Umbilical cord (tissue), 2 donors: ENCODE data around the gene UBN1. TPM values are rescaled to one million over a fixed set of nuclear protein-coding genes. Genes with fewer than 3 reads are reported as not detected.
A peak's percentile ranks its signal among the peaks of the same experiment; 100 is the strongest.

ENCODE experiments used
- DNase-seq: peaks from one replicate; pipeline ENCODE4 v3.0.0-alpha.2; 2015; ENCODE audit warnings: low spot score
- total RNA-seq: library from RNA; depleted of rRNA; stranded (reverse); fragments of >200 nt; gene quantifications from one replicate; pipeline ENCODE4 v1.2.3, GENCODE V29; 2014; ENCODE audit warnings: low replicate concordance; ENCODE audit not compliant: insufficient read depth

UBN1 gene, protein sequence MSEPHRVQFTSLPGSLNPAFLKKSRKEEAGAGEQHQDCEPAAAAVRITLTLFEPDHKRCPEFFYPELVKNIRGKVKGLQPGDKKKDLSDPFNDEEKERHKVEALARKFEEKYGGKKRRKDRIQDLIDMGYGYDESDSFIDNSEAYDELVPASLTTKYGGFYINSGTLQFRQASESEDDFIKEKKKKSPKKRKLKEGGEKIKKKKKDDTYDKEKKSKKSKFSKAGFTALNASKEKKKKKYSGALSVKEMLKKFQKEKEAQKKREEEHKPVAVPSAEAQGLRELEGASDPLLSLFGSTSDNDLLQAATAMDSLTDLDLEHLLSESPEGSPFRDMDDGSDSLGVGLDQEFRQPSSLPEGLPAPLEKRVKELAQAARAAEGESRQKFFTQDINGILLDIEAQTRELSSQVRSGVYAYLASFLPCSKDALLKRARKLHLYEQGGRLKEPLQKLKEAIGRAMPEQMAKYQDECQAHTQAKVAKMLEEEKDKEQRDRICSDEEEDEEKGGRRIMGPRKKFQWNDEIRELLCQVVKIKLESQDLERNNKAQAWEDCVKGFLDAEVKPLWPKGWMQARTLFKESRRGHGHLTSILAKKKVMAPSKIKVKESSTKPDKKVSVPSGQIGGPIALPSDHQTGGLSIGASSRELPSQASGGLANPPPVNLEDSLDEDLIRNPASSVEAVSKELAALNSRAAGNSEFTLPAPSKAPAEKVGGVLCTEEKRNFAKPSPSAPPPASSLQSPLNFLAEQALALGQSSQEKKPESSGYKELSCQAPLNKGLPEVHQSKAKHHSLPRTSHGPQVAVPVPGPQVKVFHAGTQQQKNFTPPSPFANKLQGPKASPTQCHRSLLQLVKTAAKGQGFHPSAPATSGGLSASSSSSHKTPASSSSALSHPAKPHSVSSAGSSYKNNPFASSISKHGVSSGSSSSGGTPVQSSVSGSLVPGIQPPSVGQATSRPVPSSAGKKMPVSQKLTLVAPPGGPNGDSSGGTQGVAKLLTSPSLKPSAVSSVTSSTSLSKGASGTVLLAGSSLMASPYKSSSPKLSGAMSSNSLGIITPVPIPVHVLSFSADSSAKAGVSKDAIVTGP (N-terminal part only)
- total RNA-seq, result 31.3 TPM

DNA sequence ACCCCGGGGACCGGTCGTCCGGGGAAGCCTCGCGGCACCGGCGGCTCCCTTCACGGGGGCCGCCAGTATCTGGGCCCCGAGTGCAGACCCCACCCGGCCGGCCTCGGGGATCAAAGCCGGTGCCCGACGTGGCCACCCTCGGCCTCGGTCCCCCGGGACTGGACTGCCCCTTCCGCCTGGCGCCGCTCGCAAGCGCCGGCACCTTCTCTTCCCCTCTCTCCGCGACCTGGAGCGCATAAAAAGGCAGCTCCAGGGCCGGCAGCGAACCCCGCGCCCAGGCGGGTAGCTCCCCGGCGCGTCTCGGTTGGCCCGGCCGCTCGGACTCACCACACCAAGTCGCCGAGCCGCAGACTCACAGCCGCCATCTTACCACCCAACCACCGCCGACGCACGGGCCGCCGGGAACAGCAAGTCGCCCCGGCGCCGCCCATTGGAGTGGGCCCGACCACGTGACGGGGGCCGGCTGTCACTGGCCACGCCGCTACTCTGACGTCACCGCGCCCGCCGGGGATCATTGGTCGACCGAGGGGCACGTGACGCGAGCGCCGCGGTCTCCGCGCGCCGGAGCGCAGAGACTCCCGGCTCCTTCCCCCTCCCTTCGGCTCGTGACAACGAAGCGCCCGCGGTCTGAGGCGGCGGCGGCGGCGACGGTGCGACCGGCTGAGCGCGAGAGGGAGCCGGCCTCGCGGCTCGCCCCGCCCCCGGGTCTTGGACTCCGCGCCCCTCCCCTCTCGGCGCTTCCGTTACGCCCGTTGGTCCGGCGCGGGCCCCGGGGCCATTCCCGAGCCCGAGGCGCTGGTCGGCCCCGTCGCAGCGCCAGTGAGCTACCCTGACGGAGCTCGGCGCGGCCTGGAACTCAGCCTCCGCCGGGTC is at the start of gene UBN1, which contains the start of gene GLYR1:
UBN1 (plus strand) TSS at position 581 of the 873 bp plus-strand sequence. CDS start 5,437 bp downstream, outside the sequence.
GLYR1 (minus strand) TSS at position 388 of the 873 bp plus-strand sequence; CDS start at position 365, 23 bp downstream.
- DNase-seq, result peak; percentile 98

- no peak for DNase-seq
Observed at GRCh38 chr16:4797805-4798252, 49.5 kb upstream of the UBN1 start.

DNA sequence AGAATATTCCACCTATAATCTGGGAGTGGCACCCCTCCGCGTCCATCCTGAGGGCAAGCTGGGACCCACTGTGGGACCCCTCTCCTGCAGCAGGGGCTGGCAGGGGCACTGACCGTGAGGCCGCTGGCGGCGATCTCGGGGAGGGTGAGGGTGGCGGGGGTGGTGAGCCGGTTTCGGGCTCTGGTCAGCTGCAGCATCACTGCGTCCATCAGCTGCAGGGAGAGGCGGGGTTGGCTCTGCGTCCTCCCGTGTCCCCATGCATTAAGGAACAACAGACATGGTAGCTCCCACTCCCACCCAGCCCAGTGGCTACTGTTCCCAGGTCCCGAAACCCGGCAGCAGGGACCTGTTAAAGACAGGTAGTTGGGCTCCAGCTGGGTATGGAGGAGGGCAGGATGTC is 48.8 kb upstream of the UBN1 start:
- DNase-seq, result no peak

GRCh38 chr16:4799171-4799855 is 48.0 kb upstream of the UBN1 start:
- DNase-seq, result no peak

GRCh38 chr16:4800290-4801041 is 46.8 kb upstream of the UBN1 start:
- DNase-seq, result no peak

DNA sequence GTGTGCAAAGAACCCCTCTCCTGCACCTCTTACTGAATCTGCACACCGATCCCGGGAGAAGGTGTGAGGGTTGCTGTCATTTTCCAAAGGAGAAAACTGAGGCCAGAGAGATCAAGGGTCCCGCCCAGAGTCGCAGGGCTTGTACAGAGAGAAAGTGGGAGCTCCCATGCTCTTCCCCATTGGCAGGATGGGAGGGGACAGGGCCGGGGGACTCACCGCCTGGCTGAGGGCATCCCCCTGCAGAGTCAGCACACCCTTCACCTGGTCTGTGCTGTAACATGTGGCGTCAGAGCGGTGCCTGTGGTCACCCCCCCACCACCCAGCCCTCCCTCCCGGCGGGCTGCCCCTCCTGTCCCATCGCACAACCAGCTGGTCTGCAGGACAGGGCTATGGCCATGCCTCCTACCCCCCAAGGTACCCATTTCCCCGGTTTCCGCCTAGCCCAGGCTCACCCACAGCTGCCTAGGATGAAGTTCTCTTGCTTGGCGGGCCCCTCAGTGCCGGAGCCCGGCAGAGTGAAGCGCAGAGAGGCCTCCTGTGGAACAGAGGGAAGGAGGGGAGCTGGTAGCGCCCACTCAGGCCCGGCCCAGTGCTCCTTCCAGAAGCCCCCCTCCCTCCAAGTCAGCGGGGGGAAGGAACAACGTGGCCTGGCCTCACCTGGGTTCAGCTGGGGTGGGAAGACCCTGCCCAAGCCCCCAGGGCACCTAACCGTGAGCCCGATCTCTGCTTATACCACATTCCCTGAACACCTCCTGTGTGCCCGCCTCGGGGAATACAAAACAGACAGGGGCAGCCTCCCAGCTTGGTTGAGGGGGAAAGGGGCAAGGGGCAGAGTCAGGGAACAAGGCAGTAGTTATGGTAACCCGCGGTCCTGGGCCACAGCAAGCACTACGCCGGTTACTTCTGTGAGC is 46.0 kb upstream of the UBN1 start:
- no peak for DNase-seq

- DNase-seq, result peak; percentile 69
Observed at GRCh38 chr16:4801962-4802658, 45.2 kb upstream of the UBN1 start, which contains the start of gene ROGDI. Gene ROGDI (minus strand): TSS chr16:4802633. CDS start chr16:4802571, 62 bp downstream.

DNA sequence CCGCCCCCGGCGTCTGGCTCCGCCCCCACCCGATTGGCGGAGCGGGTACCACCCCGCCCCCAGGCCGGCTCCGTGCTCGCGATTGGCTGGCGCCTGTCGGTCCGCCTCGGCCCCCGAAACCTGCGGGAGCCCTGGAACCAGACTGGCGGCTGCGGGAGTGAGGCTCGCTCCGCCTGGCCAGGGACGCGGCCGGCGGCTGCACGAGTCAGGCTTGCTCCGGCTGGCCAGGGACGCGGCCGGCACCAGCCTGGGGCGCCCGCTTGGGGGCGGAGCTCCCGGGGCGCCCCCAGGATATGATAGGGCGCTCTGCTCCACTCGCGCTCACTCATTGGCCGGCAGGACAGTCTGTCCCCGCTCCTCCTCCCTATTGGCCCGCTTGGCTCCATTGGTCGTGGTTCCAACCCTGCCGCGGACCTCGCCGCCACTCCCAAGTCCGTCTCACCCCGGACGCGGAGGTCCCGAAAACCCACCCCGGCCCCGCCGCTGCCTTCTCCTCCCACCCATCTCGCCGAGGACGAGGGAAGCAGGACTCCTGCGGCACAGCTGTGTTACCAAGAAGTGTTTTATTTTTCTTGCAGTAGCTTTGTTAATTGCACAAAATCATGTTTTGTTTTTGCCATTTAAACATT is 44.5 kb upstream of the UBN1 start:
- DNase-seq, result peak; percentile 98

DNA sequence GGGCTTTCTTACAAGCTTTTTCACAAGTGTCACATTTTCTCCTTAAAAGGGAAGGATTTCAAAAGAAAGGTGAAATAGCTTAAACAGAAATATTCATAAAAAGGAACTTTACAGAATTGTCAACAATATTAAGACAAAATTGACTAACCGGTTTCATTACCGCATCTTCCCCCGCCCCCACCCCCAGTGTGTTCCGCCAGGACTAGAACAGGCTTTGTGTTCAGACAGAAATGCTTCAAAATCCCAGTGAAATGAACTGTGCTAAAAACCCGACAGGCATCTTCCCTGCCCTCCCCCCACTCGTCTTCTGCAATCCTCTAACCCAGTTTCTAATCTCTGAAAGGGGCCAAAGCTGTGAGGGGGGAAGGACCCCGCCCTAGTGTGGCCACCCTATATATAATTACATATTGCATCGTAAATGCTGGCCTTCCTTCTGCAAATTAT is 43.9 kb upstream of the UBN1 start:
- peak; percentile 77 for DNase-seq

GRCh38 chr16:4803898-4804762 is 43.2 kb upstream of the UBN1 start:
- DNase-seq, result peak; percentile 72

DNA sequence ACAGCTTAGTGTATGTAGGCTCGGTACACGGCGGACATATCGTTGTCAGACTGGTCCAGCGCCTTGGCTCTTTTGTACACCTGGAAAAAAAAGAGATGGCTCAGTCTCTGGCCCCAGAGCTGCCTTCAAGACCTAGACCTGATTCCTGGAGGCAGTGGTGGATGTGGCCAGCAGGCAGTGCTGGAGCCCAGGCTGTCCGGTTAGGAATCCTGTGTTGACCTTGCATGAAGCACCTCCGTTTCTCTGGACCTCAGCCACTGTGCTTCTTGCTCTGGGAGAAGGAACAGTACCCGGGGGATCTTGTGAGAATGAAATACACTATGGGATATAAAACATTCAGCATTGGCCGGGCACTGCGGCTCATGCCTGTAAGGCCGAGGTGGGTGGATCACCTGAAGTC is 42.0 kb upstream of the UBN1 start:
- DNase-seq, result peak; percentile 24

DNA sequence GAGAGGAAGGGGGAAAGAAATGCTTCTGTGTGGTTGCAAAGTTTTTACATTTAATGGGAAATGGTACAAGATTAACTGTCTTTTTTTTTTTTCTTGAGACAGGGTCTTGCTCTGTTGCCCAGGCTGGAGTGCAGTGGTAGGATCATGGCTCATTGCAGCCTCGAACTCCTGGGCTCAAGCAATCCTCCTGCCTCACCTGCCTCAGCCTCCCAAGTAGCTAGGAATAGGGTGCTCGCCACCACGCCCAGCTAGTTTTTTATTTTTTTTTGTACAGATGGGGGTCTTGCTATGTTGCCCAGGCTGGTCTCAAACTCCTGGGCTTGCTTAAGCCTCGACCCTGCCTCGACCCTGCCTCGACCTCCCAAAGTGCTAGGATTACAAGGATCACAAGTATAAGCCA is 41.0 kb upstream of the UBN1 start:
- DNase-seq, result peak; percentile 61

- no peak for DNase-seq
Observed at GRCh38 chr16:4811242-4811641, 36.0 kb upstream of the UBN1 start.

- no peak for DNase-seq
Observed at GRCh38 chr16:4811773-4812172, 35.5 kb upstream of the UBN1 start.

DNA sequence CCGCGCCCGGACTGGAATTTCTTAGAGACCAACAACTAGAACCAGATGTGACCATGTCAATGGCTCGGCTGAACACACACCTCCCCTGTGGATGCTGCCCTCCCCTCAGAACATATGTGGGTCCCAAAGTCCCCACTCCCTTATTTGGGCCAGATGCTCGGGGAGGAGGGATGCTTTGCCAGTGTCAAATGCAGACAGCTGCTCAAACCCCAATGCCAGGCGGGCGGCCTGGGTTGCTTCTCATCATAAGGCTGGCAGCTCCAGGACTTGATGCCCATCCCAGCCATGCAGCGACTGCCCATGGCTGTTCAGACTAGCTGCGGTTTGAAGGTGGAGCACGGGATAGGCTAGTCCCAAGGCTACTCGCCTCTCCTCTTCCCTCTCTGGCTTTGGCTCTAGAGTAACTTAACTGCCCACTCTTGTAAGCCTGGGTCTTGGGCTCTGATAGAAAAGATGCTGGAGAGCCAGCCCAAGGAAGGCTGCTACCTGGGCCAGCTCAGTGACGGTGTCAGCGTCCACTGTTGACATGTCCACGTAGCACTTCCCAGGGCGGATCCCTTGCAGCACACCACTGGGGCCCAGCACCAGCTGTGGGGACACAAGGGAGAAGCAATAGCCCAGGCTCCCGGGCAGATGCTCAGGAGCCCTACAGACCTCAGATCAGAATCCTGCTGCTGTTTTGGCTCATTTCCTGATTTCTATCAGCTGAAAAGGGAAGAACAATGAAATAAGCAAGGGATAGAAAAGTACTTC is 33.9 kb upstream of the UBN1 start:
- no peak for DNase-seq
